T follicular helper cell (primary cell): Measurements from ENCODE around the gene BATF3.
"Not testable (repeated sequence)": the region's sequence is repeated elsewhere in the genome, so short reads cannot be mapped to it uniquely, and the experiment has no call there.

Source experiments
- DNase-seq: peaks from one replicate; pipeline ENCODE4 v3.0.0-alpha.2; 2020; ENCODE audit warnings: low read depth

BATF3 gene

DNA sequence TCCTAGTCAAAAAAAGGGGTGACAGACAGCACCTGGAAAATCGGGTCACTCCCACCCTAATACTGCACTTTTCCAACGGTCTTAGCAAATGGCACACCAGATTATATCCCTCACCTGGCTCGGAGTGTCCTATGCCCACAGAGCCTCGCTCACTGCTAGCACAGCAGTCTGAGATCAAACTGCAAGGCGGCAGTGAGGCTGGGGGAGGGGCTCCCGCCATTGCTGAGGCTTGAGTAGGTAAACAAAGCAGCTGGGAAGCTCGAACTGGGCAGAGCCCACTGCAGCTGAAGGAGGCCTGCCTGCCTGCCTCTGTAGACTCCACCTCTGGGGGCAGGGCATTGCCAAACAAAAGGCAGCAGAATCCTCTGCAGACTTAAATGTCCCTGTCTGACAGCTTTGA lies 41.4 kb downstream of the BATF3 start:
- not testable (repeated sequence) for DNase-seq

GRCh38 chr1:212656730-212657129 lies 42.9 kb downstream of the BATF3 start:
- no peak for DNase-seq

DNA sequence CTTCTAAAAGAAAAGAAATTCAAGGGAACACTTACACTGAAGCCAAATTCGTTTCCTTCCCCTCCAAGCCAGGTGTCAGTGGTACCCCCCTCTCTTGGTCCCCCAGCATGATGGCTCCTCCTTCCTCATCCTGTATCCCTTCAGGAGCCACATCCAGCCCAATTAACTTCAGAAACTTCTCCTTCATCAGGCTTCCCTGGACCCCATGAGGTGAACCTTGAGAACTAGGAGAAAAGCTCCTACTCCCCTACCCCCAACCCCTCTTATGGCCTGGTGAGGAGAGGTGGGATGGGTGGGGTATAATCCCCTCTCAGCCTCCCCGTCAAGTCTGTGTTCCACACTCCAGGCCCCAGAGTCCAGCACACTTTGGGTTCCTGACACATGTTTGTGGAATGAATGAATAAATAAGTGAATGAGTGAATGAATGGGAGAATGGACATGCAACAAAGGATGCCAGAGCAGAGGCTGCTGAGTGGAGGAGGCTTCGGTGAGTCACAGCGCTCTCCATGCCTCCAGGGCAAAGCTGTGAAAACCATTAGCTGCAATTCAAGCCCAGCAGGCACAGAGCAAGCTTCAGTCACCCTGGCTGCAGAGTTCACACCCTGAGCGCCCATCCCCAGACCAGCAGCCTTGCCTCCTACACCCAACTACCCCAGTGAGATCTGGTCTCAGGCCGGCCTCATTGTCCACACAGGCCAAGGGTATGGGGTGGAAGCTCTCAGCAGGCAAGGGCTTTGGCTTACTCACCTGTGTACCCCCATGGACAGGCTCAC lies 43.8 kb downstream of the BATF3 start:
- no peak for DNase-seq

DNA sequence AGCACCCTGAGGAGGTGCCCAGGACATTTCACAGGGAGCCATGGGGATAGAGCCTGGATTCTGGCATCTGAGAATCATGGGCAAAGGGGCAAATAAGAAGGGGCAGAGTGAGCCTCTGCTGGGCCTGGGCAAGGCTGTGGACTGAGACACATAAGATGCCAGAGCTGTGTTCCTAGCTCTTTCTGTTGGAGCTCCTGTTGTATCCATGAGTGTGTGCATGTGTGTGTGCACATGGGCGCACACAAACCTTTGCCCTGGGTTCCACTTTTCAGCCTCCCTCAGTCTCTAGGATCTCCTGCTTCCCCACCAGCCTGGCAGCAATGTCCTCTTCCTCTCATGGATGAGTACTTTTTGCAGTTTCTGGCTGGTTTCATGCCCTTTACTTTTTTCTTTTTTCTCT lies 47.0 kb downstream of the BATF3 start:
- DNase-seq = no peak

DNA sequence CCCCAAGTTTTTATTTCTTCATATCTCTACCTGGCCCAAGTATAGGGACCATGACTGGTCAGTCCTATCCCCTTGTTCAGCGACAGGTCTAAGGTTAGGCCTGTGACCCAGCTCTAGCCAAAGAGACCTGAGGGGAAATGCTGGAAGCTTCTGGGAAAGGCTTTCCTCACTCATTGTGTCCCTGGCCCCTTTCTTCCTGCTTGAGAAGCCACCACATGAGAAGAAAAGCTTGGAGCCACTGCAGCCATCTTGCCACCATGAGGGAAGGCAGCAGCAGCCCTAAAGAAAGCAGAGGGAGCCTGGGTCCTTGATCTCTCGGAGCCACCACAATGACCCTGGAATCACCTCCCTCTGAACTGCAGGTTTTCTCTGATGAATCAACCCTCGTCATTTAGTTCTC lies 47.7 kb downstream of the BATF3 start:
- no peak for DNase-seq

DNA sequence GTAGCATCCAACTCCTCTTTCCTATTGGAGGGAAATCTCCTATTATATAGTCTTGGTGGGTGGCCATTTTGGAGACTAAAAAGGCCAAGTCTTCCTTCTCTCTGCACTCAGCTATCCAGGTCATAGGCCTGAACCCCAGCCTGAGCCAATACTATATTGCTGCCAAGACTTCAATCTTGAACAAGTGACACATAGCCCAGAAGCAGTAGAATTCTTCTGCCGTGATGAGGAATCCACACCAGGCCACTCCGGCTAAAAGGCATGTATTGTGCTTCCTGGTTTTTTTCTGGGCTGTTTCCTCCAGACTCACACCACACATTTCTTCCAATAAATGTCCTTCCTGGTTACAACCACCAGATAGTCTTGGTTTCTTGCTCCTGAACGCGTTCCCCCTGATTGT lies 48.1 kb downstream of the BATF3 start:
- no peak for DNase-seq

DNA sequence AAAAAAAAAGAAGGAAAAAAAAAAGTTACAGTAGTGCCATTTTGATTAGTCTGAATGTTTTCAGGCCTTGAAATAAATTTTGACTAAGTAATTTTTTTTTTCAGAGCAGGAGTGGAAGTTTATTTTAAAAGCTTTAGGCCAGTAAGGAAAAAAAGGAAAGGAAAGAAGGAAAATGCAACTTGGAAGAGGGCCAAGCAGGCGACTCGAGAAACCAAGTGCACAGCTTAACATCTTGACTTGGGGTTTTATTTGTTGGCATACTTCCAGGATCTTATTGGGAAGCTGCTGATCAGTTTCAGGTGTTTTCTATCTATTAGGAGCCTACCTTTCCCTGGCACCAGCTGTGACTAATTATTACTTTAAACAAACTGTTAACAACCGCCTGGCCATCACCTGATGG lies 49.4 kb downstream of the BATF3 start:
- no peak for DNase-seq

- DNase-seq = no peak
Observed at GRCh38 chr1:212649020-212649419, 50.6 kb downstream of the BATF3 start.

DNA sequence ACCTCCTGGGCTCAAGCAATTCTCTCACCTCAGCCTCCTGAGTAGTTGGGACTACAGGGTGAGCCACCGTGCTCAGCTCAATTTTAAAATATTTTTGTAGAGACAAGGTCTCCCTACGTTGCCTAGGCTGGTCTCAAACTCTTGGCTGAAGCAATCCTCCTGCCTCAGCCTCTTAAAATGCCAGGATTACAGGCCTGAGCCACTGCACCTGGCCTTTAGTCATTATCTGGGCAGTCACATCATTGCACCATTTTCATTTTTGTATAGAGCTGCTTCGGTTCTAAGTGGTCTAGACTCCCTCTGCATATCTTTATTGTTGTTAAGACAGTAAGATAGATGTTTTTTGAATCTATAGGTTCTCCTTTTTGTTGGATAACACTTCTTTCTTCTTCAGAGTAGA lies 51.2 kb downstream of the BATF3 start:
- no peak for DNase-seq

- no peak for DNase-seq
Observed at GRCh38 chr1:212647004-212647403, 52.6 kb downstream of the BATF3 start.

GRCh38 chr1:212646588-212646987 lies 53.1 kb downstream of the BATF3 start:
- DNase-seq = no peak

DNA sequence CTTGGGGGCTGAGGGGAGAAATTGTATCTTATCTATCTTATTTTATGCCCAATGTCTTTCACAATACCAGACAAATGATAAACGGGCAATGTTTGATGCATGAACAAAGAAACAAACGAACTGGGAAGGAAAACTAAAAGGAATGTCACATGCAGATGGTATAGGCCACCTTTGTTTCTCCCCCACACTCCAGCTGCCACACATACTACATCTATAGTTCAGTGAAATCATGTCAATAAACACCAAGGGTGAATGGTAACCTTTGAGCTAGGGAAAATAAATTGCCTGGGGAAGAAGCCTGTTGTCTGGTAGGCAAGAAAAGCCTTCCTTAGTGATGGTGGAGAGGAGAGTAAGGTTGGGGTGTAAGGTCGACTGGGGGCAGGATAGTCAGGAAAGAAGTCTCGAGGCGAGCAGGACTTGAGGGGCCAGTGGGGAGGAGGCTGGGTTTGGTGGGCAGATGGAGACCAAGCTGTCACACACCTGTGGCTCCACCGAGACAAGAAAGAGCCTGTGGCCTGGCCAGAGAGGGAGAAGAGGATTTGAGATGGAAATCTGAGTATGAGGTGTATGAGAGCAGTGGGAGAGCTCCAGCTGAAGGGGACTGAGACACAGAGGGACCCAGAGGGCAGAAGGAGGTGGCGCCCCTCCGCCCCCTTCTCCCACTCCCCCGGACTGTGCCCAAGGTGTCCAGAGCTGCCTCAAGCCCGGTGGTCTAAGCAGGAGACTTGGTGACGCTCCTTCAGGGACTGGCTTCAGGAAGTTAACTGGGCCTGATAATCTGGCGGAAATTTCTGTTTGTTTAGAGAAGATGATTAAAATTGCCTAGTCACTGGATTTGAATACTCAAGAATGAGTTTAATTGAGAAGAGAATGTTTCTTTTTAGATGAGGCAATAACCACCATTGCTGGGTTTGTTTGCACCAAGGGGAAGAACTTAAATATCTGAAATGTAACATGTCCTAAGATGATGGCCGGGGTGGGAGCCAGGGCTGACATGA lies 53.8 kb downstream of the BATF3 start:
- DNase-seq = no peak

DNA sequence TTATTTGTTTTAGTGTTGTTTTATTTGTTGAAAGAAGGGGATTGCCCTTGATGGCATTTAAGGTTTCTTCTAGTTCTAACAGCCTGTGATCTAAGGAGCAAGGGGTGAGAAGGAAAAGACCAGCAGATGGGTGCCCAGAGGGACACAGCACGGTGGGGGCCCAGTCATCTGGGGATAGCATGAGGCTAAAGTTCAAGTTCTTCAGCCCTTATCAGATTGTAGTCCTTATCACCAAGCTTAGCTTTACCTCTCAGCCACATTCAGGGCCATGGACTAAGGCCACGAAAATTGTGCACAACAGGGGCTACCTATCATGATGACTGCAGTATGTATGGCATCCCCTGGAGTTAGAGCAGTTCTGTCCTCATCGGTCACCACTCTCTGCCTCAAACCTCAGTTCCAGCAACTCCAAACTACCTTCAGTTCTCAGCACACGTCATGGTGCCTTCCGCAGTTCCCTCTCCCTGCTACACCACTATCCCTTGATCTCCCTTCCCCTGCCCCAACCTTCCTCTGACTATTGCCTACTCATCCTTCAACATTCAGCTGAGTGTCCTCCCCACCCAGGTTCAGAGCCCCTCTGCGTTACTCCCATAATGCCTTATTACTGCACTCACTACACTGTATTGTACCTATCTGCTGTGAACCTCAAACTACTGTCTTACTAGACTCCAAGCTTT lies 54.6 kb downstream of the BATF3 start:
- DNase-seq = no peak

DNA sequence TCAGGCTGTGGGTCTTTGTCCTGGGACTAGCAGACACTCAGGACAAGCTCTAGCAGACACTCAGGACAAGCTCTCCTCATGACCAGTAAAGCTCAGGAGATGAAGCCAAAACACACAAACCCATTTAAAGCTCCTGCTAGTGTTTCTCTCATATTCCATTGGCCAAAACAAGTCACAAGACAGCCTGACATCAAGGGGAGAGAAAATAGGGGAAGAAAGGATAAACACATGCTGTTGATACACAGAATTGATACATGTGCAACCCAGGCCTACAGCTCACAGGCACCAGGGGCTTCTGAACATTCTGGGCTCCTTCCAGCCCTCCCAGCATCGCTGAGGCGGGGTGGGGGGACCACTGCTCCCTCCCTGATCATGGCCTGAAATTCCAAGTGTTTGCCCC lies 55.8 kb downstream of the BATF3 start:
- DNase-seq = no peak

- DNase-seq = no peak
Observed at GRCh38 chr1:212641956-212642355, 57.7 kb downstream of the BATF3 start.

DNA sequence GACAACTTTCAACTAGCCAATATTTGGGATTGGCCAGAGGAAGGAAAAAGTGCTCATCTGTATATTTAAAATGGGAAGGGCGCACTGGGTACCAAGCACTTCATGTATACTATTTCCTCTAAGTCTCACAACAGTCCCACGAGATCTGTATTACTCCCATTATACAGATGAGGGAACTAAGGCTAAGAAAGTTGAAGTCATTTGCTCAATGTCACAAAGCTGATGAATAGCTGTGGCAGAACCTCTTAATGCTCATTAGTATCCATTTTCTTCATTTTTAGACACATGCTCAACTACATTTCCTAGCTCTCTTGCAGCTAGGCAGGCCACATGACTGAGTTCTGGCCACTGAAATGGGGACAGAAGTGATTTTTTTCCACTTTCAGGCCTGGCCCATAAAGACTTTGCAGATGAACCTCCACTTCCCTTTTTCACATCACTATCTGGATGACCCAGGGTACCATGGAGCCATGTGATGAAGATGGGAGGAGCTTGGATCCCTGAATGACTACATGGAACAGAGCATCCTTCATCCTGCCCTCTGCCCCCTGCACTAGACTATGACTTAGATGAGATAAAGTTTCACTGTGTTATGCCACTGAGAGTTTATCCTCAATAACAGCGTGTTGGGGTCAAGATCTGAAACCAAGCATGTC lies 59.3 kb downstream of the BATF3 start:
- DNase-seq = no peak

GRCh38 chr1:212639524-212639923 lies 60.1 kb downstream of the BATF3 start:
- not testable (repeated sequence) for DNase-seq

DNA sequence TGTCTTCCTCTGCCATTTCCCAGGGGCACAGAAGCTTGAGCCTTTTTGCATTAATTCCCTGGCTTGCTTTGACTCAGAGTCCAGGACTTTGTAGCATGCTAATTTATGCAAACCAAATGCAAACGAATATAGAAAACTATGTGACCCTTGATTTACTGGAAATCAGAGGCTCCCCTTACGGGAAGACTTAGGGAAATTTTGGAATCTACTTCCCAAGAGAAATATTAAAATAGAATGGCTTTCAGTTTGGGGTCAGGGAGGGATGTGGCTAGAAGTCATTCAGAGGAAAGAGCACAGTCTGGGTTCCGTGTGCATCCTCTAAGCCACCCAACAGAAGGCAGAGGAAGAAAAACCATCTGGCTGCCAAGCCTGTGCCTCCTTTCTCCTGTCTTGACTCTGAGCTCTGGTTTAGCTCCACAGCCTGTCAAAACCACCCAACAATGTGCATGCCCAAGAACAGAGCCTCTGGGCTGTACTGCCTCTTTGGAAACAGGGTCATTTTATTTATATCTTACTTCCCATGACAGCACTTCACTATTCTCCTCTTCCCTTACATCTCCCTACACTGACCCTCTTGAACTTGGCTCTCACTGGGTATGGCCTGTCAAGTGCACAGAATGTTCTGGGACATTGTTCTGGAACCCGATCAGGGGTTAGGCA lies 61.0 kb downstream of the BATF3 start:
- no peak for DNase-seq

- no peak for DNase-seq
Observed at GRCh38 chr1:212637902-212638301, 61.7 kb downstream of the BATF3 start.
